GM21360 (cell line): ENCODE measurements around the gene NMBR.
"Not testable (repeated sequence)": the region's sequence is repeated elsewhere in the genome, so short reads cannot be mapped to it uniquely, and the experiment has no call there.

Experiments
- ATAC-seq: cut with Tn5 transposase; IDR thresholded peaks from one replicate; pipeline ENCODE4 v1.9.1; 2021; ENCODE audit warnings: mild to moderate bottlenecking, moderate library complexity; ENCODE audit not compliant: unreplicated experiment

Gene NMBR

DNA sequence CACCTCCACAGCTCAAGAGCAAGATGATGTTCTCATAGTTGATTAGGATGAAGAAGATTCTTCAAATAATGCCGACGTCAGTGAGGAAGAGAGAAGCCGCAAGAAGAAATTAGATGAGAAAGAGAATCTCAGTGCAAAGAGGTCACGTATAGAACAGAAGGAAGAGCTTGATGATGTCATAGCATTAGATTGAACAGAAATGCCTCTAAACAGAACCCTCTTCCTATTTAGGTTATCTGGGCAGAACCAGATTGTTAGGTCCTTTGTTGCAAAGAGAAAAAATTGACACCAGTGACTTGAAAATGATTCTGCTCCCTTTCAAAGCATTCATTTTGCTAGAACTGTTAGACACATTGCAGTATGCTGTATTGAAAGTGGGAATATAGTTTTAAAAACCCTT, 84.1 kb downstream of the NMBR start:
- not testable (repeated sequence) for ATAC-seq

DNA sequence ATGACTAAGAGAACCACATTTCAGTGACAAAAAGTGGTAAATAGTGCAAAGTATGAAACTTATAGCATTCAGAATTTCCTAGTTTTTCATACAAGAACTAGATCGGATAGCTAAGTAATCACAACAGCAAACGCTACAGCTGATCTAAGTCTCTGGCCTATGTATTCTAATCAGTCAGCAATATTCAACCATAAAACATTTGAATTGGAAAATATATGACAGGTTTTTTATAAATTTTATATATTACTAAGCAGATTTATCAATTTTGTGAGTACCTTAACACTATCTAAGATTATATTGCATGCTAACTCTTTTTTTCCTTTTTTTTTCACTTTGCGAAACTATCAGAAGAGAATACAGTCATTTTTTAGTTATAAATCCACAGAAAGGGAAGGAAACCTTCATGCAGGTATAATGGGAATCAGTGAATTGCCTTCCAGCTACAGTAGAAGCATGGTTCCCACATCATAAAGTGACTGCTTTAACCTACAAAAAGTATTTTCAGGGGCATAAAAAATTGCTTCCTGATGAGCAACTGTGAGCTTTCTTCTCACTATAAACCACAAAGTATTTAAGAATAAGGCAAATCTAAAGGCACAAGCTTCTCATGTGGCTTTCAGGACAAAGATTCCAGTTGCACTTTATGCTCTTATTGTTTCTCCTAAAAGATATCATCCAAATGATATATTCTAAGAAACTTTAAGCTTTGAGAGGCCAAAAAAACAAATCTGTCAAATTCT, 88.2 kb downstream of the NMBR start:
- ATAC-seq, result no peak

DNA sequence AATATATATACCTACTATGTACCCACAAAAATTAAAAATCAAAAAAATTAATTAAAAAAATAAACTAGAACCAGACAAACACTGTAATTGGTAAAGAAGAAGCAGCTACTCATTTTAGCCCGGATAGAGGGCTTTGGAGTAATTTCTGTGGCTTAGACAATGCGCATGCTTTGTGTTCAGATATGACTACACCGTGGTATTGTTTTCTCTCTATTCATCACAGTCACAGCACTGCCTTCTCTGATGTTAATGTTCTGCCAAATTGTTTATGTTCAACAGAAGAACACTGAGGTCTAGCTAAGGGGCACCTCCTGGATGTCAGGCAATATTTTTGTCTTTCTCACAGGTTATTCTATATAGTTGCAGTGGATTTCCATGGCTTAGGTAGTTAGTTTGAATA, 91.7 kb downstream of the NMBR start:
- no peak for ATAC-seq

DNA sequence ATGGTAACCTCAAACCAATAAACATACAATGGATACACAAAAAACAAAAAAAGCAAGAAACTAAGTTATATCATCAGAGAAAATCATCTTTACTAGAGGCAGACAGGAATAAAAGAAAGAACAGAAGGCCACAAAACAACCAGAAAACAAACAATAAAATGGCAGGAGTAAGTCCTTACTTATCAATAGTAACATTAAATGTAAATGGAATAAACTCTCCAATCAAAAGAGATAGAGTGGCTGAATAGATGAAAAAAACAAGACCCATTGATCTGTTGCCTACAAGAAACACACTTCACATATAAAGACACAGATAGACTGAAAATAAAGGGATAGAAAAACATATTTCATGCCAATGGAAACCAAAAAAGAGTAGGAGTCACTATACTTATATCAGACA, 95.5 kb downstream of the NMBR start:
- ATAC-seq, result no peak

DNA sequence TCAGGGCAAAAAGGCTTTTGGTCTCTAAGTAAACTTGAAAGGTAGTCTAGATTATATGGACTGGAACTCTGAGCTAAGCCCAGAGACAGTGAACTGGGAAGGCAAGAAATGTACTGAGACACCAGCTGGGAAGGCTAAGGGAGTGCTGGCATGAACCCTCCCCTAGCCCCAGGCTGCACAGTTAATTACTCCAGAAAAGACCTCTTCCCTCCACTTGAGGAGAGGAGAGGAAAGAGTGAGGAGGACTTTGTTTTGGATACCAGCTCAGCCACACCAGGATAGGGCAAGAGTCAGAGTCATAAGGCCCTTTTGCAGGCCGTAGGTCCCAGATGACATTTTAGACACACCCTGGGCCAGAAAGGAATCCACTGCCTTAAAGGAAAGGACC, 98.3 kb downstream of the NMBR start:
- no peak for ATAC-seq

DNA sequence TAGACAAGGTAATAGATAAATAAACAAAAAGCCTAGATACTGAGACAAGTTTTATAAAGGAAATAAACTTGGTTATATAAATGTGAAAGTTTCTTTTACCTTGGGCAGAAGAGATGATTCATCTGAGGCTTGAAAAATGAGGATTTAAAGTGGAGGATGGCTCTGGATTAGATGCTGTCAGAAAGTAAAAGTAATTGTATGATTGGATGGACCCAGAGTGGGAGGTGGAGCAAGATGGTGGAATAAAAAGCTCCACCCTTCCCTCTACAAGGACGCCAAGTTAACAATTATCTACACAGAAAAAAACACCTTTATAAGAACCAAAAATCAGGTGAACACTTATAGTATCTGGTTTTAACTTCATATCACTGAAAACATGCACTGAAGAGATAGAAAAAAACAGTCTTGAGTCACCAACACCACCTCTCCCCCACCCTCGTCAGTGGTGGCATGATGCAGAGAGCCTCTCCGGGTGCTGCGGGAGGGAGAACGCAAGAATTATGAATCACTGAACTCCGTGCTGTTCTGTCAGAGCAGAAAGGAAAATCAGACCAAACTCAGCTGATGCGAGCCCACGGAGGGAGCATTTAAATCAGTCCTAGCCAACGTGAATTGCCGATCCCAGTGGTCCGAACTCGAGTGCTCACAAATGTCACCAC, 98.9 kb downstream of the NMBR start:
- no peak for ATAC-seq

DNA sequence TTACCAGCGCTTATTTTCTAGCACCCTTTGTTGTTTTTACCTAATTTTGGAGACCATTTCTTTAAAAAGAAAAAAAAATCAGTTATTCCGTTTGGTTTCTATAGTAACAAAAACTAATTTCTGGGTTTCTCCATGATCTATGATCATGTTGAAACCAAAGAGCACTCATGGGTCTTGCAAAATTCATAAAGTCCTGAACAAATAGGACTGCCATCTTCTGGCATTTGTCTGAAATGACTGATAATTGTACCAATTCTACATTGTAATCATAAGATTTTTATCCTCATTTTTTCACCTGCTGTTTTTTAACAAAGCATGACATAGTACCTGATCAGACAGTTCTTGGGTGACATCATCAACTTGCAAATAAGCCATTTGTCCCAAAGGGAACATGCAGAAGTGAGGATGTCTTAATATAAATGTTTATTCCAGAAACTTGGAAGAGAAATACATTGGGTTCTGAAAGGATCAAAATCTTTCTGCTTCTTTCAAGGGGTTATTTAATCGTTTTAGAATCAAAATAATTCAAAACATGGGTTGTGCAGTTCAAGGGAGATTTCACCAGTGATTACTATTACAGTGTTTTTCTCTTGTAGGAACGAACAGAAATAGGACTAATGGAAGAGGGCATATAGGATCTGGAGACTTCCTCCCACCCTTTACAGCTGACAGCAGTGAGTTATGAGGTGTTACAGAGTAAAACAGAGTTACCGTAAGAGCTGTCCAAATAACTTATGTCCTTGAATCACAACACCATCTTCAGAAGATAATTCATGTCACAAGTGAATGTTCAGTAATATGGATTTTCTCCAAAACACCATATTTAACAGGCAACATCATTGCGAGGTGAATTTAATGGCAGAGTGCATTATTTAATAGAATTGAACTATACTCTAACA, 101.3 kb downstream of the NMBR start:
- no peak for ATAC-seq

DNA sequence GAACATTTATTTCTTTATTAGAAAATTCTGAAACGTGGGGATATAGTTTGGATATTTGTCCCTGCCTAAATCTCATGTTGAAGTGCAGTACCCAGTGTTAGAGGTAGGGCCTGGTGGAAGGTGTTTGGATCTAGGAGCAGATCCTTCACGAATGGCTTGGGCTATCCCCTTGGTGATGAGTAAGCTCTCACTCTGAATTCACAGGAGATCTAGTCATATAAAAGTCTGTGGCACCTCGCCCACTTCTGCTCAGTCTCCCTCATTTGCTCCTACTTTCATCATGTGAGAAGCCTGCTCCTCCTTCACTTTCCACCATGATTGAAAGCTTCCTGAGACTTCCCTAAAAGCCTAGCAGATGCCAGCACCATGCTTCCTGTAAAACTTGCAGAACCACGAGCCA, 111.0 kb downstream of the NMBR start:
- ATAC-seq, result no peak

DNA sequence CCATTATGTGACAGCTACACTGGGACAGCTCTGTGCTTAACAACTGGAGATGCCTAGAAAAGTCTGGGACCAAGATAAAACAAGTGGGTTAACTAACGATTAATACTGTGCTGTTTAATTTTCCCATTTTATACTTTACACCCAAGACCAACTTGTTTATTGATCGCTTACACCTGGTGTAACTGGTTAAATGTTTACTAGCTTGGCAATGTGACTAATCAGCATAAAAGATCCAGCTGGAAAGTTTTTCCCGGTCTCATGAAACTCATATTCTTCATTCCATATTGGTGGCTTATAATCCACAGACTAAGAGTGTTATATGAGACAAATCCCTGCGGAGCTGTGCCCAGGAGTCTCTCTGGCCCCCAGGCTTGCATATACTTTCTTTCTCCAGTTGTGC, 115.9 kb downstream of the NMBR start:
- ATAC-seq, result no peak

DNA sequence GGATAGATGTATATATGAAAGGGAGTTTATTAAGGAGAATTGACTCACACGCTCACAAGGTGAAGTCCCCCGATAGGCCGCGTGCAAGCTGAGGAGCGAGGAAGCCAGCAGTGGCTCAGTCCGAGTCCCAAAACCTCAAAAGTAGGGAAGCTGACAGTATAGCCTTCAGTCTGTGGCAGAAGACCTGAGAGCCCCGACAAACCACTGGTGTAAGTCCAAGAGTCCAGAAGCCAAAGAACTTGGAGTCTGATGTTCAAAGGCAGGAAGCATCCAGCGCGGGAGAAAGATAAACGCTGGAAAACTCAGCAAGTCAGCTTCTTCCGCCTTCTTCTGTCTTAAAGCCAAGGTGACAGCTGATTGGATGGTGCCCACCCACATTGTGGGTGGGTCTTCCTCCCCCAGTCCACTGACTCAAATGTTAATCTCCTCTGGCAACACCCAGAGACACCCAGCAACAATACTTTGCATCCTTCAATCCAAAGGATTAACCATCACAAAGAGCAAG, 116.8 kb downstream of the NMBR start:
- ATAC-seq, result no peak

DNA sequence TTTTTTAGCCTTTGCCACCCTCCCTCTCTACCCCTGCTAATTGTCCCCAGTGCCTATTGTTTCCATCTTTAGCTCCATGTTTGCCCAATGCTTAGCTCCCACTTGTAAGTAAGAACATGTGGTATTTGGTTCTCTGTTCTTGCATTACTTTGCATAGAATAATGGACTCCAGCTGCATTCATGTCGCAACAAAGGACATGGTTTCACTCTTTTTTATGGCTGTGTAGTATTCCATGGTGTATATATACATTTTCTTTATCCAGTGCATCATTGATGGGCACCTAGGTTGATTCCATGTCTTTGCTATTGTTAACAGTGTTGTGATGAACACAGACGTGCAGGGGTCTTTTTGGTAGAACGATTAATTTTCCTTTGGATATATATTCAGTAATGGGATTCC, 118.4 kb downstream of the NMBR start:
- no peak for ATAC-seq

DNA sequence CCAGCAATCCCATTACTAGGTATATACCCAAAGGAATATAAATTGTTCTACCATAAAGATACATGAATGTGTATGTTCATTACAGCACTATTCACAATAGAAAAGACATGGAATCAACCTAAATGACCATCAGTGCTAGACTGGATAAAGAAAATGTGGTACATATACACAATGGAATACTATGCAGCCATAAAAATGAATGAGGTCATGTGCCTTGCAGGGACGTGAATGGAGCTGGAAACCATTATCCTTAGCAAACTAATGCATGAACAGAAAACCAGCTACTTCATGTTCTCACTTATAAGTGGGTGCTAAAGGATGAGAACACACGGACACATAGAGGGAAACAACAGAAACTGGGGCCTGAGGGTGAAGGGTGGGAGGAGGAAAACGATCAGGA, 119.1 kb downstream of the NMBR start:
- ATAC-seq, result not testable (repeated sequence)

DNA sequence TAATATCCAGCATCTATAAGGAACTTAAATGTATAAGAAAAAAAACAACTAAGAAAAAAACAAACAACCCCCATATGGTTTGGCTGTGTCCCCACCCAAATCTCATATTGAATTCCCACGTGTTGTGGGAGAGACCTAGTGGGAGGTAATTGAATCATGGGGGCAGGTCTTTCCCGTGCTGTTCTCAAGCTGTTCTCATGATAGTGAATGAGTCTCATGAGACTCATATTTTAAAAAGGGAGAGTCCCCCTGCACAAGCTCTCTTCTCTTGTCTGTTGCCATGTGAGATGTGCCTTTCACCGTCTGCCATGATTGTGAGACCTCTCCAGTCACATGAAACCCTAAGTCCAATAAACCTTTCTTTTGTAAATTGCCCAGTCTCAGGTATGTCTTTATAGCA, 119.8 kb downstream of the NMBR start:
- ATAC-seq, result no peak

DNA sequence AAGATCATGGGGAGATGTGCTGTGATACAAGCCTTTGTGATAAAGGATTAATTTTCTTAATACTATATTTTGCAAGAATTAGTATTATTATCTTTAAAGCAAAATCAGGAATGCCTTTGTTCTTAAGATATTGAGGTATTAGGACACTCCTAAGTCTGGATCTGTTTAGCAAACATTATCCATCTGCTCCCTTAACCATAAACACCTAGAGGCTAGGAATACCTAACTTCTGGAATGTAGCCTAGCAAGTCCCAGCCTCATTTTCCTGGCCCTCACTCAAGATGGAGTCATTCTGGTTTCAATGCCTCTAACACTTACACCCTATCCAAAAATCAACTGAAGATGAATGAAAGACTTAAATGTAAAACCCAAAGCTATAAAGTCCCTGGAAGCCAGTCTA, 120.5 kb downstream of the NMBR start:
- no peak for ATAC-seq
